Measurements from ENCODE around the gene LBR. TPM values are rescaled to one million over a fixed set of nuclear protein-coding genes. Genes with fewer than 3 reads are reported as not detected.

LBR gene
- 10 to 100 TPM; 10.5 to 15.3 TPM for total RNA-seq

DNA sequence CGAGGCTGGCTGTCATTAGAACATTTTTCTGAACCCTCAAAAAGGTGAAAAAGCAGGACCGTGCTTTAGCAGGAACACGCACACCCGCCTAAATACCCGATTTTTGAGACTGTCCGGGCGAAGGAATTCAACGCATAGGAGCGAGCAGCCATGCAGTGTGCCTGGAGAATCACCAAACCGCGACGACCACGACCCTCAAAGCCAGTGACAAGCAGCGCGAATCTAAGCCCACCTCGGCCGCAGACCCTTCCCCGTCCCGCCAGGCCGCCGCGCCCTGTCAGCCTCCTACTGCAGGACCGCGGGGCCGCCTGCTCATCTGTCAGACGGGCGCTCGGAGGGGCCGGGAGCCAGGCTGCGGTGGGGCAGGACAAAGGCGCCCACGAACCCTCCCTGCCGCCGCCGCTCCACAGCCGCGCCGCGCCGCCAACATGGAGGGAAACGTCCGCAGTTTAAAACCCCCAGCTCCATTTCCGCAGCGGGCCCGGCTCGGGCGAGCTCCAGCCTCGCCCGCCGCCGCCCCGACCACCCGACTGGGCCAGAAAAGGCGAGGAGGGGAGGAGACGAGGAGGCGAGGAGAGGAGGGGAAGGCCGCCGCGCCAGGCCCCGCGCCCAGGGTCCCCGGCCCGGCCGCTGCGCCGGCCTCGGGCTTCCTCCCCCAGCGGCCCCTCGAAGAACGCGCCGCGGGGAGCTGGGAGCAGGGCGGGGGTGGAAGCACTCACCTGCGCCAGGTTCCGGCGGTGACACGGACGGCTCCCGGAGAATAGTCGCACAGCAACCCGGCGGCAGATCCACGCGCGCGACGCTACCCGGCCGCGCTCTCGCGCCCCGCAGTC is at the start of gene LBR:
Gene LBR, minus strand, starts transcription at position 804 of the 833 bp plus-strand sequence. CDS start 3,963 bp downstream, outside the sequence.
- Histone ChIP-seq H3K36me3 (no peaks in the 10 kb centered on the region), H3K4me3 (peak within 1 kb of the TSS; percentile 86 to 98), H3K9me3 (no peaks in the 10 kb centered on the region), H3K4me1 (peaks cover 0 to 40% of the 10 kb centered on the region in 2 donors), H3K27ac (peak within 1 kb of the TSS; percentile 90 to 93), H3K27me3 (no peaks in the 10 kb centered on the region)
- TF ChIP-seq CTCF (IDR thresholded peaks at IDR 0.05) = no peak
- no peak for DNase-seq (ENCODE audit: low spot score)

GRCh38 chr1:225477296-225477911 is 49.6 kb upstream of the LBR start:
- no peak for TF ChIP-seq CTCF (IDR thresholded peaks at IDR 0.05)
- no peak overlapping the region for H3K27ac ChIP-seq
- no peaks in the 10 kb centered on the region for H3K27me3 ChIP-seq
- no peak overlapping the region for H3K4me3 ChIP-seq
- peak; percentile 23 for DNase-seq (ENCODE audit: low spot score)
- H3K4me1 ChIP-seq = peaks cover 0 to 9% of the 10 kb centered on the region in 2 donors
- H3K36me3 ChIP-seq = no peaks in the 10 kb centered on the region
- no peaks in the 10 kb centered on the region for H3K9me3 ChIP-seq

DNA sequence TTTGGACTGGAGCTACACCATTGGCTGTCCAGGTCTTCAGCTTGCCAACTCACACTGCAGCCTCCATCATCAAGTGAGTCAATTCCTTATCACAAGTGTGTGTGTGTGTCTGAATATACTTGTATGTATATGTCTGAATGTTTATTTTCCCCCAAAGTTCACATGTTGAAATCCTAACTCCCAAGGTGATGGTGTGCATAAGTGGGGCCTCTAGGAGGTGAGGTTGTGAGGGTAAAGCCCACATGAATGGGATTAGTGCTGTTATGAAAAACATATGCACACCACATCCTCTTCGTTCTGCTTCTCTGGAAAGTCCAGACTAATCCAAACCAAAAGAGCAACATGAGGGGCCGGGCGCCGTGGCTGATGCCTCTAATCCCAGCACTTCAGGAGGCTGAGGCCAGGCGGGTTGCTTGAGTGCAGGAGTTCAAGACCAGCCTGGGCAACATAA is 48.7 kb upstream of the LBR start:
- DNase-seq (ENCODE audit: low spot score) = peak; percentile 44
- Histone ChIP-seq H3K4me1 (peaks cover 0 to 9% of the 10 kb centered on the region in 2 donors), H3K9me3 (no peaks in the 10 kb centered on the region), H3K4me3 (no peak overlapping the region), H3K27ac (no peak overlapping the region), H3K36me3 (no peaks in the 10 kb centered on the region), H3K27me3 (no peaks in the 10 kb centered on the region)
- TF ChIP-seq CTCF (IDR thresholded peaks at IDR 0.05) = no peak

- Histone ChIP-seq H3K4me3 (no peak overlapping the region), H3K9me3 (no peaks in the 10 kb centered on the region), H3K4me1 (peaks cover 0 to 9% of the 10 kb centered on the region in 2 donors), H3K27ac (no peak overlapping the region), H3K36me3 (no peaks in the 10 kb centered on the region), H3K27me3 (no peaks in the 10 kb centered on the region)
- peak; percentile 26 for DNase-seq (ENCODE audit: low spot score)
- TF ChIP-seq CTCF (IDR thresholded peaks at IDR 0.05) = no peak
Measured at GRCh38 chr1:225476100-225476511, 48.3 kb upstream of the LBR start.

DNA sequence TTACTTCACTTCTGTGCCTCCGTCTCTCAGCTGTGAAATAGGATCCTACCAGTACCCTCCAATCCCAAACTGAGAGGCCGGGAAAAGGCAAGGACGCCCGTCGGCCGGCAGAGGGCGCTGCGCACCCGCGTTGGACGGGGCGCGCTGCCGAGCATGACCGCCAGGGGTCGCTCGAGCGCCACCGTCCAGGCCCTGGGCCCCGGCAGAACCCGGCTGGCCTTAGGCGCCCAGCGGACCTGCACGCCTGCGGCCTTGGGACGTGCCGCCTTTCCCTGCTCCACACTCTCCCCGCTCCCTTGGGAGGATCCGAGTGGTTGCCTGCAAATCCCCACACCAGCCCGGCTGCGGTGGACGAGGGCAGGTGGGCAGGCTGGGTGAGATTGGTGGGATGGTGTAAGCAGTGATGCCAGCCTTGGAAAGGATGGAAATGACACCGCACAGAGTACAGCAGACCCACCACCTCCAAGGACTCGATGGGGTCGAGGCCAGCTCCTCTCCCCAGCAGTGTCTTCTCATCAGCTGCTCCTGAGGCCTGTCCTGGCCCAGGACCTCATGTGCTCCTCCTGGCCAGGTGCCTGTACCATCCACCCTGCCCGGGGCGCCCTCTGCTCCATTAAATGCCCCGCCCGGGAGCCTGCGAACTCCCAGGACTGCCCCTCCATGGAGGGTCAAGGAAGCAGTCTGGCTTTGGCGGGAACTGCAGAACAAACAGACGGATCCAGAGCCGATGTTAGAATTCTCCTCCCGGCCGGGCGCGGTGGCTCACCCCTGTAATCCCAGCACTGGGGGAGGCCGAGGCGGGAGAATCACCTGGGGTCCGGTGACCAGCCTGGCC is 47.4 kb upstream of the LBR start:
- no peaks in the 10 kb centered on the region for H3K9me3 ChIP-seq
- H3K4me1 ChIP-seq = peaks cover 0 to 9% of the 10 kb centered on the region in 2 donors
- peak; percentile 64 for DNase-seq (ENCODE audit: low spot score)
- H3K27me3 ChIP-seq = no peaks in the 10 kb centered on the region
- no peaks in the 10 kb centered on the region for H3K36me3 ChIP-seq
- peak overlapping the region in 1 of 2 donors; percentile 25 for H3K4me3 ChIP-seq
- peak; percentile 100 for TF ChIP-seq CTCF (IDR thresholded peaks at IDR 0.05)
- H3K27ac ChIP-seq = no peak overlapping the region

Measured in right atrium auricular region (tissue), 2 donors.